Neural cell (in vitro differentiated cells): Measurements from ENCODE around the gene RASGRP2. TPM values are rescaled to one million over a fixed set of nuclear protein-coding genes. Genes with fewer than 3 reads are reported as not detected.

ENCODE experiments used
- H2AFZ ChIP-seq: fragments of 200-600, 300-800 bp; sonication (generic), shearing (Covaris generic); 2 replicates; pipeline ENCODE4 v1.6.0; 2014; ENCODE audit warnings: low read depth, mild to moderate bottlenecking, antibody characterized with exemption, low read length, moderate library complexity
- H3F3A ChIP-seq: fragments of 200-600 bp; shearing (Covaris generic); 2 replicates; pipeline ENCODE4 v1.6.1; 2016; ENCODE audit warnings: mild to moderate bottlenecking, moderate library complexity, mixed read lengths, antibody characterized with exemption, low read length; ENCODE audit not compliant: insufficient read depth, poor library complexity, severe bottlenecking
- H3K27ac ChIP-seq: fragments of 200-600, 300-800 bp; sonication (generic), shearing (Covaris generic); 2 replicates; pipeline ENCODE4 v1.5.1; 2014; ENCODE audit warnings: mild to moderate bottlenecking, low read length, moderate library complexity
- H3K27me3 ChIP-seq: fragments of 300-800, 200-600 bp; sonication (generic), shearing (Covaris generic); 2 replicates; pipeline ENCODE4 v1.6.0; 2014; ENCODE audit warnings: mild to moderate bottlenecking, low read depth, low read length, moderate library complexity; ENCODE audit not compliant: insufficient read depth
- H3K36me3 ChIP-seq: fragments of 300-800, 200-600 bp; sonication (generic), shearing (Covaris generic); 2 replicates; pipeline ENCODE4 v1.5.1; 2014; ENCODE audit warnings: mild to moderate bottlenecking, antibody characterized with exemption, low read length, moderate library complexity; ENCODE audit not compliant: insufficient read depth
- H3K4me2 ChIP-seq: fragments of 300-800, 200-600 bp; sonication (generic), shearing (Covaris generic); 2 replicates; pipeline ENCODE4 v1.6.0; 2014; ENCODE audit warnings: mild to moderate bottlenecking, low read length
- H3K4me3 ChIP-seq: fragments of 300-800, 200-600 bp; sonication (generic), shearing (Covaris generic); 2 replicates; pipeline ENCODE4 v1.5.1; 2014; ENCODE audit warnings: mild to moderate bottlenecking, low read length, moderate library complexity
- H3K79me2 ChIP-seq: fragments of 200-600 bp; shearing (Covaris generic); replicated peaks from 2 replicates; pipeline ENCODE4 v1.6.0; 2014; ENCODE audit warnings: mild to moderate bottlenecking, low read length, moderate library complexity; ENCODE audit not compliant: insufficient read depth
- H3K9ac ChIP-seq: fragments of 300-800, 200-600 bp; sonication (generic), shearing (Covaris generic); 2 replicates; pipeline ENCODE4 v1.6.1; 2016; ENCODE audit warnings: mild to moderate bottlenecking, low read length, mixed read lengths
- H3K9me2 ChIP-seq: fragments of 200-600 bp; shearing (Covaris generic); 2 replicates; pipeline ENCODE4 v1.6.1; 2016; ENCODE audit warnings: mild to moderate bottlenecking, low read length, mixed read lengths; ENCODE audit not compliant: insufficient read depth
- H3K9me3 ChIP-seq: fragments of 200-600, 300-800 bp; sonication (generic), shearing (Covaris generic); 2 replicates; pipeline ENCODE4 v1.6.1; 2016; ENCODE audit warnings: mild to moderate bottlenecking, mixed run types, low read length, moderate library complexity, mixed read lengths
- H4K20me1 ChIP-seq: fragments of 200-600 bp; shearing (Covaris generic); 2 replicates; pipeline ENCODE4 v1.6.1; 2016; ENCODE audit warnings: mild to moderate bottlenecking, mixed run types; ENCODE audit not compliant: insufficient read depth
- EP300 ChIP-seq: fragments of 450-650 bp; conservative IDR thresholded peaks from 2 replicates; pipeline ENCODE4 v1.6.1; 2014; ENCODE audit warnings: antibody characterized with exemption, mild to moderate bottlenecking, moderate library complexity; ENCODE audit not compliant: poor library complexity, severe bottlenecking
- EZH2 ChIP-seq: fragments of 200-600, 300-800 bp; shearing (Covaris generic), sonication (generic); IDR thresholded peaks from 2 replicates; pipeline ENCODE4 v1.6.1; 2014; ENCODE audit warnings: antibody characterized with exemption, low read length, borderline replicate concordance, mild to moderate bottlenecking; ENCODE audit not compliant: insufficient read depth, poor library complexity, severe bottlenecking
- MXI1 ChIP-seq: fragments of 450-650 bp; conservative IDR thresholded peaks from 2 replicates; pipeline ENCODE4 v1.6.1; 2014; ENCODE audit warnings: antibody characterized with exemption, mild to moderate bottlenecking; ENCODE audit not compliant: poor library complexity, severe bottlenecking
- POLR2AphosphoS5 ChIP-seq: IDR thresholded peaks from 2 replicates; pipeline ENCODE4 v1.6.1; 2012
- RAD21 ChIP-seq: fragments of 450-650 bp; conservative IDR thresholded peaks from 2 replicates; pipeline ENCODE4 v1.6.1; 2014; ENCODE audit warnings: antibody characterized with exemption, mild to moderate bottlenecking, moderate library complexity
- SMC3 ChIP-seq: fragments of 450-650 bp; conservative IDR thresholded peaks from 2 replicates; pipeline ENCODE4 v1.6.1; 2014; ENCODE audit warnings: antibody characterized with exemption, mild to moderate bottlenecking, moderate library complexity; ENCODE audit not compliant: poor library complexity
- TAF1 ChIP-seq: IDR thresholded peaks from 2 replicates; pipeline ENCODE4 v1.6.1; 2012; ENCODE audit warnings: low read depth
- polyA plus RNA-seq: library from polyadenylated mRNA; depleted of rRNA; stranded (reverse); fragments of >200 nt; gene quantifications from 2 replicates; pipeline ENCODE4 v1.2.3, GENCODE V29; 2014
- TF ChIP-seq, protein P1 (sequence below): fragments of 450-650 bp; IDR thresholded peaks from 2 replicates; pipeline ENCODE4 v1.5.1; 2014; ENCODE audit warnings: antibody characterized with exemption, mild to moderate bottlenecking, moderate library complexity; ENCODE audit not compliant: poor library complexity, severe bottlenecking
- TF ChIP-seq, protein P2 (sequence below): IDR thresholded peaks from 2 replicates; pipeline ENCODE4 v1.6.1; 2012; ENCODE audit warnings: borderline replicate concordance

The RASGRP2 gene
- polyA plus RNA-seq, 1 donor from 2014 or later: 4.5 TPM

DNA sequence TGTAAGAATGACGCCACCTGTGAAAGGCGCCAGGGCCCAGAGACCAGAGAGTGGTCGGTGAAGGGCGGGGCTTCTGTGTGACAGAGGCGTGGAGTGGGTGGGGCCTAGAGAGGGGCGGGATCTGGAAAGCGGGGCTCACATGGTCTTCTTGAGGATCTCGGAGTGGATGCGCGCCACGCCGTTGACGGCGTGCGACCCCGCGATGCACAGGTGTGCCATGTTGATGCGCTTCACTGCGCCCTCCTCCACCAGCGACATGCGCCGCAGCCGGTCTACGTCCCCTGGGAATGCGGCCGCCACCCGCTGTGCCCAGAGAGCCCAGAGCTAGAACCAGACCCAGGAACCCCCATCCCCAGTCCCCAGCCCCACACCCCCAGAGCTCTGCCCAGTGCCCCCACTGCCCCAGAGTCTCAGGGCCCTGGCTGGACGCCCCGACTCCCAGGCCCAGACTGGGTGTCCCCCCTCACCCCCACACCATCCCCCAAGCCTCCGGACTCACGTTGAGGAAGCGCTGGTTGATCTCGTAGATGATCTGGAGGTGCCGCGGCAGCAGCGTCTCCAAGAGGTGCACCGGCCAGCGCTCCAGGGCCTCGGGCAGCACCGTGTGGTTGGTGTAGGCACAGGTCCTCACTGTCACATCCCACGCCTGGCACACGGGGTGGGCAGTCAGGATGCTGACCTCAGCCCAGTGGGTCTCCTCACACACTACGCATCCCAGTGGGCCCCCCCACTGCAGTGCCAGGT lies 9.6 kb upstream of the RASGRP2 start:
- Histone ChIP-seq H3K9me2 (no peaks in the 10 kb centered on the region), H3K9me3 (no peaks in the 10 kb centered on the region), H3F3A (no peaks in the 10 kb centered on the region), H3K9ac (no peak overlapping the region), H3K79me2 (no peaks in the 10 kb centered on the region), H3K4me3 (no peak overlapping the region), H3K27ac (no peak overlapping the region), H3K36me3 (no peaks in the 10 kb centered on the region), H3K4me2 (no peak overlapping the region), H3K27me3 (no peaks in the 10 kb centered on the region), H2AFZ (no peak overlapping the region), H4K20me1 (no peaks in the 10 kb centered on the region)
- TF ChIP-seq EP300: no peak
- TF ChIP-seq EZH2: no peak
- TF ChIP-seq TAF1: no peak
- TF ChIP-seq, protein P1, sequence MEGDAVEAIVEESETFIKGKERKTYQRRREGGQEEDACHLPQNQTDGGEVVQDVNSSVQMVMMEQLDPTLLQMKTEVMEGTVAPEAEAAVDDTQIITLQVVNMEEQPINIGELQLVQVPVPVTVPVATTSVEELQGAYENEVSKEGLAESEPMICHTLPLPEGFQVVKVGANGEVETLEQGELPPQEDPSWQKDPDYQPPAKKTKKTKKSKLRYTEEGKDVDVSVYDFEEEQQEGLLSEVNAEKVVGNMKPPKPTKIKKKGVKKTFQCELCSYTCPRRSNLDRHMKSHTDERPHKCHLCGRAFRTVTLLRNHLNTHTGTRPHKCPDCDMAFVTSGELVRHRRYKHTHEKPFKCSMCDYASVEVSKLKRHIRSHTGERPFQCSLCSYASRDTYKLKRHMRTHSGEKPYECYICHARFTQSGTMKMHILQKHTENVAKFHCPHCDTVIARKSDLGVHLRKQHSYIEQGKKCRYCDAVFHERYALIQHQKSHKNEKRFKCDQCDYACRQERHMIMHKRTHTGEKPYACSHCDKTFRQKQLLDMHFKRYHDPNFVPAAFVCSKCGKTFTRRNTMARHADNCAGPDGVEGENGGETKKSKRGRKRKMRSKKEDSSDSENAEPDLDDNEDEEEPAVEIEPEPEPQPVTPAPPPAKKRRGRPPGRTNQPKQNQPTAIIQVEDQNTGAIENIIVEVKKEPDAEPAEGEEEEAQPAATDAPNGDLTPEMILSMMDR: no peak
- TF ChIP-seq MXI1: no peak
- no peak for TF ChIP-seq POLR2AphosphoS5
- no peak for TF ChIP-seq RAD21
- TF ChIP-seq SMC3: no peak
- TF ChIP-seq, protein P2, sequence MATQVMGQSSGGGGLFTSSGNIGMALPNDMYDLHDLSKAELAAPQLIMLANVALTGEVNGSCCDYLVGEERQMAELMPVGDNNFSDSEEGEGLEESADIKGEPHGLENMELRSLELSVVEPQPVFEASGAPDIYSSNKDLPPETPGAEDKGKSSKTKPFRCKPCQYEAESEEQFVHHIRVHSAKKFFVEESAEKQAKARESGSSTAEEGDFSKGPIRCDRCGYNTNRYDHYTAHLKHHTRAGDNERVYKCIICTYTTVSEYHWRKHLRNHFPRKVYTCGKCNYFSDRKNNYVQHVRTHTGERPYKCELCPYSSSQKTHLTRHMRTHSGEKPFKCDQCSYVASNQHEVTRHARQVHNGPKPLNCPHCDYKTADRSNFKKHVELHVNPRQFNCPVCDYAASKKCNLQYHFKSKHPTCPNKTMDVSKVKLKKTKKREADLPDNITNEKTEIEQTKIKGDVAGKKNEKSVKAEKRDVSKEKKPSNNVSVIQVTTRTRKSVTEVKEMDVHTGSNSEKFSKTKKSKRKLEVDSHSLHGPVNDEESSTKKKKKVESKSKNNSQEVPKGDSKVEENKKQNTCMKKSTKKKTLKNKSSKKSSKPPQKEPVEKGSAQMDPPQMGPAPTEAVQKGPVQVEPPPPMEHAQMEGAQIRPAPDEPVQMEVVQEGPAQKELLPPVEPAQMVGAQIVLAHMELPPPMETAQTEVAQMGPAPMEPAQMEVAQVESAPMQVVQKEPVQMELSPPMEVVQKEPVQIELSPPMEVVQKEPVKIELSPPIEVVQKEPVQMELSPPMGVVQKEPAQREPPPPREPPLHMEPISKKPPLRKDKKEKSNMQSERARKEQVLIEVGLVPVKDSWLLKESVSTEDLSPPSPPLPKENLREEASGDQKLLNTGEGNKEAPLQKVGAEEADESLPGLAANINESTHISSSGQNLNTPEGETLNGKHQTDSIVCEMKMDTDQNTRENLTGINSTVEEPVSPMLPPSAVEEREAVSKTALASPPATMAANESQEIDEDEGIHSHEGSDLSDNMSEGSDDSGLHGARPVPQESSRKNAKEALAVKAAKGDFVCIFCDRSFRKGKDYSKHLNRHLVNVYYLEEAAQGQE: no peak

DNA sequence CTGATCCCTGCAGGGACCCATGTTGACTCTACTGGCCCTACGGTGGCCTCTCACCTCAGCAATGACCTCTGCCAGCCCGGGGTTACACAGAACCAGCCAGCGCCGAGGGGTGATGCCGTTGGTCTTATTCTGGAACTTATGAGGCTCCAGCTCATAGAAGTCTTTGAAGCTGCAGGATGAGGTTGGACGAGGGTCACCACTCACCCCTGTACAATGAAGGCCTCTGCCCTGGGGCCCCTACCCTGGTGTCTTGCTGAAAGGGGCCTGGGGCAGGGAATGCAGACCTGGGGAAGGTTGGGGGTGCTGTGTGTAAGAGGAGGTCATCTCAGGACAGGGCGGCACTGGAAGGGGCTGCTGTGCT lies 9.1 kb upstream of the RASGRP2 start:
- Histone ChIP-seq H3K4me3 (no peak overlapping the region), H4K20me1 (no peaks in the 10 kb centered on the region), H2AFZ (no peak overlapping the region), H3K9me3 (no peaks in the 10 kb centered on the region), H3K9ac (no peak overlapping the region), H3K79me2 (no peaks in the 10 kb centered on the region), H3K27me3 (no peaks in the 10 kb centered on the region), H3K27ac (no peak overlapping the region), H3F3A (no peaks in the 10 kb centered on the region), H3K36me3 (no peaks in the 10 kb centered on the region), H3K4me2 (no peak overlapping the region), H3K9me2 (no peaks in the 10 kb centered on the region)
- TF ChIP-seq POLR2AphosphoS5 (no peak), RAD21 (no peak), EP300 (no peak), TAF1 (no peak), EZH2 (no peak), MXI1 (no peak), SMC3 (no peak)
- TF ChIP-seq, protein P2: no peak
- TF ChIP-seq, protein P1: no peak
